GM18505 (cell line): ENCODE data around the gene MX2.
"Not testable (repeated sequence)": the region's sequence is repeated elsewhere in the genome, so short reads cannot be mapped to it uniquely, and the experiment has no call there.

ENCODE experiments used
- ATAC-seq: cut with Tn5 transposase; IDR thresholded peaks from one replicate; pipeline ENCODE4 v1.9.1; 2021; ENCODE audit not compliant: unreplicated experiment
- POLR2A ChIP-seq: IDR thresholded peaks from 4 replicates; pipeline ENCODE4 v1.6.1; 2011; ENCODE audit warnings: borderline replicate concordance; ENCODE audit not compliant: insufficient read depth, insufficient read length; ENCODE audit errors: extremely low read depth

Gene MX2

GRCh38 chr21:41398251-41398650 lies 36.4 kb downstream of the MX2 start:
- no peak for ATAC-seq
- TF ChIP-seq POLR2A = no peak

GRCh38 chr21:41398831-41399230 lies 37.0 kb downstream of the MX2 start:
- no peak for TF ChIP-seq POLR2A
- ATAC-seq = no peak

GRCh38 chr21:41399246-41399800 lies 37.5 kb downstream of the MX2 start:
- ATAC-seq = no peak
- TF ChIP-seq POLR2A = no peak

DNA sequence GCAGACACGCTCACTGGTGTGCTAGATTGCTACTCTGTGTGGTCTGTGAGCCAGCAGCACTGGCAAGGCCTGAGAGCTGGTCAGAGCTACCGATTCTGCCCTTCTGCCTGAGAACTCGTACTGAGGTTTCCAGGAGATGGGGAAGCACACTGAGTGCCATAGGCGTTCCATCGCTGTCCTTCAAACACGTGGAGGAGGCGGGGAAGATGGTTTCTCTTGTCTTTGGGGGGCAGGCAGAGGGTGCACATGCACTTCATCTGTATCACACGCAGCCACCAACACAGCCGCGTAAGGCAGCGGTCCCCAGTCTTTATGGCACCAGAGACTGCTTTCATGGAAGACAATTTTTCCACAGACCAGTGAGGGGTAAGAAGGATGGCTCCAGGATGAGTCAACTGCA lies 40.4 kb downstream of the MX2 start:
- no peak for ATAC-seq
- no peak for TF ChIP-seq POLR2A

DNA sequence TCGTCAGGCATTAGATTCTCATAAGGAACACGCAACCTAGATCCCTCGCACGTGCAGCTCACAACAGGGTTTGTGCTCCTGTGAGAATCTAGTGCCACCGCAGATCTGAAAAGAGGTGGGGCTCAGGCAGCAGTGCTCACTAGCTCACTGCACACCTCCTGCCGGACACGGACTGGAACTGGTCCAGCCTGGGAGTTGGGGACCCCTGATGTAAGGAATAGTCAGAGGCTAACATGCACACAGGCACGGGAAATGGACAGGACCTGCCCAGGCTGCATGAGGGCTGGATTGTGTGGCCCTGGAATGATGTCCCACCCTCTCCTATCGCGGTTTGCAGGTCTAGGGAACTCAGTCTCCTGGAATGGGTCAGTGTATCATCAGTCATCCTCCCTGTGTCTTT lies 41.0 kb downstream of the MX2 start:
- ATAC-seq = no peak
- TF ChIP-seq POLR2A = no peak

GRCh38 chr21:41403331-41403730 lies 41.5 kb downstream of the MX2 start:
- no peak for ATAC-seq
- no peak for TF ChIP-seq POLR2A

GRCh38 chr21:41403966-41404365 lies 42.1 kb downstream of the MX2 start:
- no peak for TF ChIP-seq POLR2A
- no peak for ATAC-seq

DNA sequence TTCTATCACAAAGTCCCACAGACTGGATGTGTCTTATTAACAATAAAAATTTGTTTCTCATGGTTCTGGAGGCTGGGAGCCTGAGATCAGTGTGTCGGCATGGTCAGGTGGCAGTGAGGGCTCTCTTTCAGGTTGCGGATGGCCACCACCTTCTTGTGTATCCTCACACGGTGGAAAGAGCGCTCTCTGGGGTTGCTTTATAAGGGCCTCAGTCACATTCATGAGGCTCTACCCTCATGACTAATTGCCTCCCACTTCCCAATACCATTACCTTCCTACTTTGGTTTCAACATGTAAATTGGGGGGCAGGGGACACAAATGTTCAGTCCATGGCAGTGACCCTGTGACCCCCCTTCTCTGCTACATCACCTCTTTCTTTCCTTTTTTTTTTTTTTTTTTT lies 43.5 kb downstream of the MX2 start:
- ATAC-seq = no peak
- no peak for TF ChIP-seq POLR2A

GRCh38 chr21:41406340-41406739 lies 44.5 kb downstream of the MX2 start:
- no peak for ATAC-seq
- TF ChIP-seq POLR2A = no peak

DNA sequence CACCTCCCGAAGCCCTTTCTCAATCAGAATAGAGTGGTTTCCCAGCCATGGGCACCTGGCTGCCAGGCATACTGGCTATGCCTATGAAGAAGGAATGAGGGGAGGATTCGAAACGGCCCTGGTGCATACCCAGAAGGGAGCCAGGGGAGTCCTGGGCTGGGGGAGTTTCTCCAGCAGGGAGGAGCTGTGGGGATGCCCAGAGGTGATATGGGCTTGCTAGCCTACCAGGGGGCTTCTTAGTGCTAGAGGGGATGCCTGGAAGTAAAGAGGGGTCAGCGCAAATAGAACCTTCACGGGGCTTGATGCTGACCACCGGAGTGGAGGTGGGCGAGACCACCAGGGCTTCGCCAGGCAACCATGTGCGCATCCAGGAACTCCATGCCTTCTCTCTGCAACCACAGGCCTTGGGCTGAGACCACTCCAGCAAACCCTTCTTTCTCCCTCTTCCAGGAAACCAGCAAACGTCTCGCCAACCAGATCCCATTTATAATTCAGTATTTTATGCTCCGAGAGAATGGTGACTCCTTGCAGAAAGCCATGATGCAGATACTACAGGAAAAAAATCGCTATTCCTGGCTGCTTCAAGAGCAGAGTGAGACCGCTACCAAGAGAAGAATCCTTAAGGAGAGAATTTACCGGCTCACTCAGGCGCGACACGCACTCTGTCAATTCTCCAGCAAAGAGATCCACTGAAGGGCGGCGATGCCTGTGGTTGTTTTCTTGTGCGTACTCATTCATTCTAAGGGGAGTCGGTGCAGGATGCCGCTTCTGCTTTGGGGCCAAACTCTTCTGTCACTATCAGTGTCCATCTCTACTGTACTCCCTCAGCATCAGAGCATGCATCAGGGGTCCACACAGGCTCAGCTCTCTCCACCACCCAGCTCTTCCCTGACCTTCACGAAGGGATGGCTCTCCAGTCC lies 46.0 kb downstream of the MX2 start:
- TF ChIP-seq POLR2A = no peak
- ATAC-seq = no peak

GRCh38 chr21:41410361-41410760 lies 48.5 kb downstream of the MX2 start:
- TF ChIP-seq POLR2A = no peak
- no peak for ATAC-seq

DNA sequence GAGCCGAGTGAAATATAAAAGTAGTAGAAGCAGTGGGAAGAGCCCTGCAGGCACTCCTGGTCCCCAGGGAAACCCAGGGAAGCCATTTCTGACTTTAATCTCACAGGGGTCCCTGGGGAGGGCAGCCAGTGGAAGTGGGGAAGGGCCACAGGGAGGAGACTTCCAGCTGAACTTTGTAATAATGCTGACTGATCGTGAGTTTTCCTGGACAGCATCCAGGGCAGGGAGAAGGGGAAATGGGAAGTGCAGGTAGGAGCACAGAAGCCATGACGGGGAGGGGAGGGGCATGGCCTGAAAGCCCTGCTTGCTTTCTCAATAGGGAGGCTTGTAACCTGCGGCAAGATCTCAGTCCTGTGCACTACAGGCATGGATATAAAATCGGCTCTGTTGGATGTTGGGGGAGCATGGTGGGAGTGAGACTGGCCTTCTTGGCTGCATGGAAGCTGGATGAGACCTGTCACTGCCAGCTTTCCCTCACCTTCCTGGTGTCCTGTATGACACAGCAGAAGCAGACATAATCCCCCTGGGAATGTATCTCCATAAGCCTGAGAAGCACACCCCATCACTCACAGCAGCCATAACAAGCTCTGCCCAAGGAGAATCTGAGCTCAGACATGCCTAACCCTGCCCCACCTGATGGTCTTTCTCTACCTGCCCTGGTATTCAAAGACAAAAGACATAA lies 49.1 kb downstream of the MX2 start:
- ATAC-seq = no peak
- no peak for TF ChIP-seq POLR2A

GRCh38 chr21:41411449-41412089 lies 49.7 kb downstream of the MX2 start:
- no peak for TF ChIP-seq POLR2A
- no peak for ATAC-seq

- ATAC-seq = not testable (repeated sequence)
Observed at GRCh38 chr21:41417505-41417904, 55.7 kb downstream of the MX2 start.
